ENCODE results near the gene MCUB.

MCUB gene

DNA sequence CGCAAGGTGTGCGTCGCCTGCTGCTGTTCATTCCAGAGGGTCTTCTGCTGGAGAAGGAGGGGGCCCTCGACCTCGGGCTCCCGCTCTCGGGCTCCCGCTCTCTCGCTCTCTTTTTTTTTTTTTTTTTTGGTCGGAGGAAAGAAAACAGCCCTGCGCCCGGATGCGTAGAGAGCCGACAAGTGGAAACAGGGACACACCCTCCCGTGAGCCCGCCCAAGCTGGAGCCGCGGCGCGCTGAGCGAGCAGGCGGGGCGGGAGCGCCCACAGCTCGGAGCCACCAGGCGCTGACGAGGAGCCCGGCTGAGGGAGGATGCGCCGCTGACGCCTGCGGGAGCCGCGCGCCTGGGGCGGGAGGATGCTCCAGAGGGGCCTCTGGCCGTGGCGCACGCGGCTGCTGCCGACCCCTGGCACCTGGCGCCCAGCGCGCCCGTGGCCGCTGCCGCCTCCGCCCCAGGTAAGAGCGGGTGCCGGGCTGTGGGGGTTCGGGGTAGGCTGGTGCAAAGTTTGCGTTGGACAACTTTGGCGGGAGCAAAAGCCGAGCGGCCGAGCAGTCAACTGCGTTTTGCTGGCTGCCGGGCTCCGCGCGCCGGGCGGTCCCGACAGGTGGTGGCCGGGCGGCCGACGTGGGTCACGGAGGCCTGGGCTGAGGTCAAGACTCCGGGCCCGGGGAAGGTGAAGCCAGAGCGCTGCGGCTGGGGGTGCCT lies at the start of gene MCUB (continued):
- TF ChIP-seq, protein P1, sequence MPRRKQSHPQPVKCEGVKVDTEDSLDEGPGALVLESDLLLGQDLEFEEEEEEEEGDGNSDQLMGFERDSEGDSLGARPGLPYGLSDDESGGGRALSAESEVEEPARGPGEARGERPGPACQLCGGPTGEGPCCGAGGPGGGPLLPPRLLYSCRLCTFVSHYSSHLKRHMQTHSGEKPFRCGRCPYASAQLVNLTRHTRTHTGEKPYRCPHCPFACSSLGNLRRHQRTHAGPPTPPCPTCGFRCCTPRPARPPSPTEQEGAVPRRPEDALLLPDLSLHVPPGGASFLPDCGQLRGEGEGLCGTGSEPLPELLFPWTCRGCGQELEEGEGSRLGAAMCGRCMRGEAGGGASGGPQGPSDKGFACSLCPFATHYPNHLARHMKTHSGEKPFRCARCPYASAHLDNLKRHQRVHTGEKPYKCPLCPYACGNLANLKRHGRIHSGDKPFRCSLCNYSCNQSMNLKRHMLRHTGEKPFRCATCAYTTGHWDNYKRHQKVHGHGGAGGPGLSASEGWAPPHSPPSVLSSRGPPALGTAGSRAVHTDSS (tag by site-specific recombination; IDR thresholded peaks at IDR 0.05): no peak
- TF ChIP-seq ZNF561 (tag by site-specific recombination; IDR thresholded peaks at IDR 0.05; ENCODE audit: borderline replicate concordance) (peak; percentile 68), SP3 (tag by site-specific recombination; IDR thresholded peaks at IDR 0.05) (no peak), ZNF548 (tag by site-specific recombination; IDR thresholded peaks at IDR 0.05) (no peak), ZNF670 (tag by site-specific recombination; IDR thresholded peaks at IDR 0.05; ENCODE audit: low read depth) (no peak), ZNF677 (tag by site-specific recombination; IDR thresholded peaks at IDR 0.05) (no peak), ZNF202 (tag by site-specific recombination; IDR thresholded peaks at IDR 0.05; ENCODE audit: borderline replicate concordance) (no peak), ZNF624 (tag by site-specific recombination; IDR thresholded peaks at IDR 0.05) (no peak), ZNF76 (tag by site-specific recombination; IDR thresholded peaks at IDR 0.05; ENCODE audit: borderline replicate concordance, low read depth) (no peak), OSR2 (tag by site-specific recombination; IDR thresholded peaks at IDR 0.05) (peak; percentile 40), ZNF843 (tag by site-specific recombination; IDR thresholded peaks at IDR 0.05) (no peak), ZNF19 (tag by site-specific recombination; IDR thresholded peaks at IDR 0.05; ENCODE audit: low read depth) (no peak), BCL11A (tag by site-specific recombination; IDR thresholded peaks at IDR 0.05; ENCODE audit: low read depth) (no peak), ZNF837 (tag by site-specific recombination; IDR thresholded peaks at IDR 0.05) (no peak), BCL11B (tag by site-specific recombination; IDR thresholded peaks at IDR 0.05; ENCODE audit: low read depth) (no peak)
- TF ChIP-seq, protein P2, sequence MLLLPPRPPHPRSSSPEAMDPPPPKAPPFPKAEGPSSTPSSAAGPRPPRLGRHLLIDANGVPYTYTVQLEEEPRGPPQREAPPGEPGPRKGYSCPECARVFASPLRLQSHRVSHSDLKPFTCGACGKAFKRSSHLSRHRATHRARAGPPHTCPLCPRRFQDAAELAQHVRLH (tag by site-specific recombination; IDR thresholded peaks at IDR 0.05): no peak
- TF ChIP-seq, protein P3, sequence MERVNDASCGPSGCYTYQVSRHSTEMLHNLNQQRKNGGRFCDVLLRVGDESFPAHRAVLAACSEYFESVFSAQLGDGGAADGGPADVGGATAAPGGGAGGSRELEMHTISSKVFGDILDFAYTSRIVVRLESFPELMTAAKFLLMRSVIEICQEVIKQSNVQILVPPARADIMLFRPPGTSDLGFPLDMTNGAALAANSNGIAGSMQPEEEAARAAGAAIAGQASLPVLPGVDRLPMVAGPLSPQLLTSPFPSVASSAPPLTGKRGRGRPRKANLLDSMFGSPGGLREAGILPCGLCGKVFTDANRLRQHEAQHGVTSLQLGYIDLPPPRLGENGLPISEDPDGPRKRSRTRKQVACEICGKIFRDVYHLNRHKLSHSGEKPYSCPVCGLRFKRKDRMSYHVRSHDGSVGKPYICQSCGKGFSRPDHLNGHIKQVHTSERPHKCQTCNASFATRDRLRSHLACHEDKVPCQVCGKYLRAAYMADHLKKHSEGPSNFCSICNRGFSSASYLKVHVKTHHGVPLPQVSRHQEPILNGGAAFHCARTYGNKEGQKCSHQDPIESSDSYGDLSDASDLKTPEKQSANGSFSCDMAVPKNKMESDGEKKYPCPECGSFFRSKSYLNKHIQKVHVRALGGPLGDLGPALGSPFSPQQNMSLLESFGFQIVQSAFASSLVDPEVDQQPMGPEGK (tag by site-specific recombination; IDR thresholded peaks at IDR 0.05): 0 out of 2 replicates have a peak, but pooled peaks have one; percentile 32
- TF ChIP-seq, protein P4, sequence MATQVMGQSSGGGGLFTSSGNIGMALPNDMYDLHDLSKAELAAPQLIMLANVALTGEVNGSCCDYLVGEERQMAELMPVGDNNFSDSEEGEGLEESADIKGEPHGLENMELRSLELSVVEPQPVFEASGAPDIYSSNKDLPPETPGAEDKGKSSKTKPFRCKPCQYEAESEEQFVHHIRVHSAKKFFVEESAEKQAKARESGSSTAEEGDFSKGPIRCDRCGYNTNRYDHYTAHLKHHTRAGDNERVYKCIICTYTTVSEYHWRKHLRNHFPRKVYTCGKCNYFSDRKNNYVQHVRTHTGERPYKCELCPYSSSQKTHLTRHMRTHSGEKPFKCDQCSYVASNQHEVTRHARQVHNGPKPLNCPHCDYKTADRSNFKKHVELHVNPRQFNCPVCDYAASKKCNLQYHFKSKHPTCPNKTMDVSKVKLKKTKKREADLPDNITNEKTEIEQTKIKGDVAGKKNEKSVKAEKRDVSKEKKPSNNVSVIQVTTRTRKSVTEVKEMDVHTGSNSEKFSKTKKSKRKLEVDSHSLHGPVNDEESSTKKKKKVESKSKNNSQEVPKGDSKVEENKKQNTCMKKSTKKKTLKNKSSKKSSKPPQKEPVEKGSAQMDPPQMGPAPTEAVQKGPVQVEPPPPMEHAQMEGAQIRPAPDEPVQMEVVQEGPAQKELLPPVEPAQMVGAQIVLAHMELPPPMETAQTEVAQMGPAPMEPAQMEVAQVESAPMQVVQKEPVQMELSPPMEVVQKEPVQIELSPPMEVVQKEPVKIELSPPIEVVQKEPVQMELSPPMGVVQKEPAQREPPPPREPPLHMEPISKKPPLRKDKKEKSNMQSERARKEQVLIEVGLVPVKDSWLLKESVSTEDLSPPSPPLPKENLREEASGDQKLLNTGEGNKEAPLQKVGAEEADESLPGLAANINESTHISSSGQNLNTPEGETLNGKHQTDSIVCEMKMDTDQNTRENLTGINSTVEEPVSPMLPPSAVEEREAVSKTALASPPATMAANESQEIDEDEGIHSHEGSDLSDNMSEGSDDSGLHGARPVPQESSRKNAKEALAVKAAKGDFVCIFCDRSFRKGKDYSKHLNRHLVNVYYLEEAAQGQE (tag by site-specific recombination; IDR thresholded peaks at IDR 0.05): no peak
- TF ChIP-seq, protein P5, sequence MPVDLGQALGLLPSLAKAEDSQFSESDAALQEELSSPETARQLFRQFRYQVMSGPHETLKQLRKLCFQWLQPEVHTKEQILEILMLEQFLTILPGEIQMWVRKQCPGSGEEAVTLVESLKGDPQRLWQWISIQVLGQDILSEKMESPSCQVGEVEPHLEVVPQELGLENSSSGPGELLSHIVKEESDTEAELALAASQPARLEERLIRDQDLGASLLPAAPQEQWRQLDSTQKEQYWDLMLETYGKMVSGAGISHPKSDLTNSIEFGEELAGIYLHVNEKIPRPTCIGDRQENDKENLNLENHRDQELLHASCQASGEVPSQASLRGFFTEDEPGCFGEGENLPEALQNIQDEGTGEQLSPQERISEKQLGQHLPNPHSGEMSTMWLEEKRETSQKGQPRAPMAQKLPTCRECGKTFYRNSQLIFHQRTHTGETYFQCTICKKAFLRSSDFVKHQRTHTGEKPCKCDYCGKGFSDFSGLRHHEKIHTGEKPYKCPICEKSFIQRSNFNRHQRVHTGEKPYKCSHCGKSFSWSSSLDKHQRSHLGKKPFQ (tag by site-specific recombination; IDR thresholded peaks at IDR 0.05): no peak
- TF ChIP-seq, protein P6, sequence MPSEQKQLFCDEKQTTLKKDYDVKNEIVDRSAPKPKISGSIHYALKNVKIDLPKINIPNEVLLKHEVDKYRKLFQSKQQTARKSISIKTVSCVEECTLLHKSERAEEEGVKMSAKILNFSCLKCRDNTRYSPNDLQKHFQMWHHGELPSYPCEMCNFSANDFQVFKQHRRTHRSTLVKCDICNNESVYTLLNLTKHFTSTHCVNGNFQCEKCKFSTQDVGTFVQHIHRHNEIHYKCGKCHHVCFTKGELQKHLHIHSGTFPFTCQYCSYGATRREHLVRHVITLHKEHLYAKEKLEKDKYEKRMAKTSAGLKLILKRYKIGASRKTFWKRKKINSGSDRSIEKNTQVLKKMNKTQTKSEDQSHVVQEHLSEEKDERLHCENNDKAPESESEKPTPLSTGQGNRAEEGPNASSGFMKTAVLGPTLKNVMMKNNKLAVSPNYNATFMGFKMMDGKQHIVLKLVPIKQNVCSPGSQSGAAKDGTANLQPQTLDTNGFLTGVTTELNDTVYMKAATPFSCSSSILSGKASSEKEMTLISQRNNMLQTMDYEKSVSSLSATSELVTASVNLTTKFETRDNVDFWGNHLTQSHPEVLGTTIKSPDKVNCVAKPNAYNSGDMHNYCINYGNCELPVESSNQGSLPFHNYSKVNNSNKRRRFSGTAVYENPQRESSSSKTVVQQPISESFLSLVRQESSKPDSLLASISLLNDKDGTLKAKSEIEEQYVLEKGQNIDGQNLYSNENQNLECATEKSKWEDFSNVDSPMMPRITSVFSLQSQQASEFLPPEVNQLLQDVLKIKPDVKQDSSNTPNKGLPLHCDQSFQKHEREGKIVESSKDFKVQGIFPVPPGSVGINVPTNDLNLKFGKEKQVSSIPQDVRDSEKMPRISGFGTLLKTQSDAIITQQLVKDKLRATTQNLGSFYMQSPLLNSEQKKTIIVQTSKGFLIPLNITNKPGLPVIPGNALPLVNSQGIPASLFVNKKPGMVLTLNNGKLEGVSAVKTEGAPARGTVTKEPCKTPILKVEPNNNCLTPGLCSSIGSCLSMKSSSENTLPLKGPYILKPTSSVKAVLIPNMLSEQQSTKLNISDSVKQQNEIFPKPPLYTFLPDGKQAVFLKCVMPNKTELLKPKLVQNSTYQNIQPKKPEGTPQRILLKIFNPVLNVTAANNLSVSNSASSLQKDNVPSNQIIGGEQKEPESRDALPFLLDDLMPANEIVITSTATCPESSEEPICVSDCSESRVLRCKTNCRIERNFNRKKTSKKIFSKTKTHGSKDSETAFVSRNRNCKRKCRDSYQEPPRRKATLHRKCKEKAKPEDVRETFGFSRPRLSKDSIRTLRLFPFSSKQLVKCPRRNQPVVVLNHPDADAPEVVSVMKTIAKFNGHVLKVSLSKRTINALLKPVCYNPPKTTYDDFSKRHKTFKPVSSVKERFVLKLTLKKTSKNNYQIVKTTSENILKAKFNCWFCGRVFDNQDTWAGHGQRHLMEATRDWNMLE (tag by site-specific recombination; conservative IDR thresholded peaks at IDR 0.05; ENCODE audit: low read depth): no peak
- TF ChIP-seq, protein P7, sequence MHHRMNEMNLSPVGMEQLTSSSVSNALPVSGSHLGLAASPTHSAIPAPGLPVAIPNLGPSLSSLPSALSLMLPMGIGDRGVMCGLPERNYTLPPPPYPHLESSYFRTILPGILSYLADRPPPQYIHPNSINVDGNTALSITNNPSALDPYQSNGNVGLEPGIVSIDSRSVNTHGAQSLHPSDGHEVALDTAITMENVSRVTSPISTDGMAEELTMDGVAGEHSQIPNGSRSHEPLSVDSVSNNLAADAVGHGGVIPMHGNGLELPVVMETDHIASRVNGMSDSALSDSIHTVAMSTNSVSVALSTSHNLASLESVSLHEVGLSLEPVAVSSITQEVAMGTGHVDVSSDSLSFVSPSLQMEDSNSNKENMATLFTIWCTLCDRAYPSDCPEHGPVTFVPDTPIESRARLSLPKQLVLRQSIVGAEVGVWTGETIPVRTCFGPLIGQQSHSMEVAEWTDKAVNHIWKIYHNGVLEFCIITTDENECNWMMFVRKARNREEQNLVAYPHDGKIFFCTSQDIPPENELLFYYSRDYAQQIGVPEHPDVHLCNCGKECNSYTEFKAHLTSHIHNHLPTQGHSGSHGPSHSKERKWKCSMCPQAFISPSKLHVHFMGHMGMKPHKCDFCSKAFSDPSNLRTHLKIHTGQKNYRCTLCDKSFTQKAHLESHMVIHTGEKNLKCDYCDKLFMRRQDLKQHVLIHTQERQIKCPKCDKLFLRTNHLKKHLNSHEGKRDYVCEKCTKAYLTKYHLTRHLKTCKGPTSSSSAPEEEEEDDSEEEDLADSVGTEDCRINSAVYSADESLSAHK (tag by site-specific recombination; IDR thresholded peaks at IDR 0.05): no peak
